Thymus (tissue), 11 donors: ENCODE measurements around the gene EGFL8. TPM values are rescaled to one million over a fixed set of nuclear protein-coding genes. Genes with fewer than 3 reads are reported as not detected.

Source experiments
- DNase-seq, 9 donors: peaks; one replicate each; pipeline ENCODE4 v3.0.0-alpha.2; 2013; ENCODE audit warnings: low spot score in 9 of 9, low read depth in 6 of 9, missing footprints in 1 of 9
- H3K27ac ChIP-seq, 2 donors: one replicate each; pipeline ENCODE4 v1.5.1; 2013; ENCODE audit warnings: control low read depth in 1 of 2, low read depth in 1 of 2, low read length in 1 of 2, mild to moderate bottlenecking in 1 of 2, moderate library complexity in 1 of 2
- H3K27me3 ChIP-seq, 2 donors: one replicate each; pipeline ENCODE4 v1.5.1; 2013; ENCODE audit warnings: low read length in 1 of 2; ENCODE audit not compliant: control insufficient read depth in 2 of 2, insufficient read depth in 1 of 2
- H3K36me3 ChIP-seq, 2 donors: one replicate each; pipeline ENCODE4 v1.5.1; 2013; ENCODE audit warnings: low read length in 1 of 2, mild to moderate bottlenecking in 1 of 2, moderate library complexity in 1 of 2; ENCODE audit not compliant: control insufficient read depth in 2 of 2, insufficient read depth in 2 of 2
- H3K4me1 ChIP-seq, 2 donors: one replicate each; pipeline ENCODE4 v1.5.1; 2013; ENCODE audit warnings: low read length in 2 of 2; ENCODE audit not compliant: control insufficient read depth in 2 of 2, insufficient read depth in 2 of 2
- H3K4me3 ChIP-seq, 2 donors: one replicate each; pipeline ENCODE4 v1.5.1; 2013; ENCODE audit warnings: low read length in 2 of 2, control low read depth in 1 of 2, mild to moderate bottlenecking in 1 of 2
- H3K9me3 ChIP-seq, 2 donors: one replicate each; pipeline ENCODE4 v1.5.1; 2013; ENCODE audit warnings: low read length in 1 of 2, mild to moderate bottlenecking in 1 of 2; ENCODE audit not compliant: control insufficient read depth in 2 of 2, insufficient read depth in 1 of 2
- WGBS: extraction: QIAGEN DNeasy Blood & Tissue Kit; methylation state at CpG from one replicate; pipeline ENCODE4 v1.1.7; 2013; 5-methylcytosine and 5-hydroxymethylcytosine counted together
- polyA plus RNA-seq: library from polyadenylated mRNA; stranded (reverse); fragments of 200-250 nt; gene quantifications from one replicate; pipeline ENCODE4 v1.2.3, GENCODE V29; 2013
- total RNA-seq: library from RNA; stranded (reverse); fragments of 120-200 nt; gene quantifications from one replicate; pipeline ENCODE4 v1.2.4, GENCODE V29; 2013
- donor health status: healthy.

The EGFL8 gene
- total and polyA plus RNA-seq, 2 donors, result 10.5 to 31.9 TPM

DNA sequence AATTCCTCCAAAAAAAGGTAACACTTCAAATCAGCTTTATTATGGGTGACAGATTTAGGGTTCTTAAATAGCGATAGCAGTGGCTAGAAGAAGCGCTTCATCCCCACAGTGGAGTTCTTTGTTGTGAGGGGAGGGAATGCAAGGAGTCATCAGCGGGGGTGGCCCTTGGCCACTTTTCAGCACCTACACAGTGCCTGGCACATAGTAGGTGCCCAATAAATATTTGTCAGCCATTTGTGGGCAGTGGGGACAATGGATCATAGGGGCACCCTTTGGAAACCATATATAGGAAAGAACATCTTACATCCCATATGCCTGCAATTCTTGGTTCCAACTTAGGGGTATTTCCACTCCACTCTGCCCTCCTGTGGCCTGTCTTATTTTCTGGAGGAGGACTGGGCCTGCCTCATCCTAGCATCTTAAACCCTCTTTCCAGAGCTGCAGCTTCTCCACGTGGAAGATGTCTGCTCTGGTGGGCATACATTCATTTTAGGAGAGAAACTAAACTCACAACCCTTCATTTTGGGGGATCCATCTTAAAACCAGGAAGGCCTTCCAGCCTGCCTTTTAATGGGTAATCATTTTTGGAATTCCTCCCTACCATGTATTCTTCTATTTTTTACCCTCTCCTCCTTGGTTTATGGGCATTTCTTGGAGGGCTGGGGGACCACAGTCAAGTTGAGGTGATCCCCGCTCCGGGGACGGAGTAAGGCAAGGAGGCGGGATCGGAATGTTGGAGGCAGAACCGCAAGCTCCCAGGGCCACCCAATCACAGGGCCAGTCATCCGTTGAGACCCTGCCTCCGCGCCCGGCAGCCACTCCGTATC, 30.6 kb downstream of the EGFL8 start:
- H3K36me3 ChIP-seq, result peaks cover 6 to 7% of the 10 kb centered on the region in 2 donors
- H3K4me1 ChIP-seq, result peaks cover 28 to 64% of the 10 kb centered on the region in 2 donors
- peak in 1 of 9 donors; percentile 76 for DNase-seq
- peak overlapping the region; percentile 85 to 92 for H3K4me3 ChIP-seq
- WGBS, result 18% methylated on average over 15 of the region's 15 CpGs
- no peaks in the 10 kb centered on the region for H3K27me3 ChIP-seq
- H3K27ac ChIP-seq, result peak overlapping the region; percentile 86 to 94
- H3K9me3 ChIP-seq, result peaks cover 0 to 5% of the 10 kb centered on the region in 2 donors

DNA sequence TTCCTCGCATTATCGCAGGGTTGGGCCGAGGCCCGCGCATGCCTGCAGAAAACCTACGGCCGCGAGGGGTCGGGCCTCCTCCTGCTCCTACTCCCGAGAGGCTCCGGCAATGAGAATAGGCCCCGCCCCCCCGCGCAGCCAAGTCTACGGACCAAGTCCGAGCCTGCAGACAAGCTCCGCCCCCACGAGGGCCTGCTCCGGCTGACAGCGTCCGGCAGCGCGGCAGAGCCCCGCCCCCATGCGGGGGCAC, 31.2 kb downstream of the EGFL8 start:
- peaks cover 28 to 60% of the 10 kb centered on the region in 2 donors for H3K4me1 ChIP-seq

DNA sequence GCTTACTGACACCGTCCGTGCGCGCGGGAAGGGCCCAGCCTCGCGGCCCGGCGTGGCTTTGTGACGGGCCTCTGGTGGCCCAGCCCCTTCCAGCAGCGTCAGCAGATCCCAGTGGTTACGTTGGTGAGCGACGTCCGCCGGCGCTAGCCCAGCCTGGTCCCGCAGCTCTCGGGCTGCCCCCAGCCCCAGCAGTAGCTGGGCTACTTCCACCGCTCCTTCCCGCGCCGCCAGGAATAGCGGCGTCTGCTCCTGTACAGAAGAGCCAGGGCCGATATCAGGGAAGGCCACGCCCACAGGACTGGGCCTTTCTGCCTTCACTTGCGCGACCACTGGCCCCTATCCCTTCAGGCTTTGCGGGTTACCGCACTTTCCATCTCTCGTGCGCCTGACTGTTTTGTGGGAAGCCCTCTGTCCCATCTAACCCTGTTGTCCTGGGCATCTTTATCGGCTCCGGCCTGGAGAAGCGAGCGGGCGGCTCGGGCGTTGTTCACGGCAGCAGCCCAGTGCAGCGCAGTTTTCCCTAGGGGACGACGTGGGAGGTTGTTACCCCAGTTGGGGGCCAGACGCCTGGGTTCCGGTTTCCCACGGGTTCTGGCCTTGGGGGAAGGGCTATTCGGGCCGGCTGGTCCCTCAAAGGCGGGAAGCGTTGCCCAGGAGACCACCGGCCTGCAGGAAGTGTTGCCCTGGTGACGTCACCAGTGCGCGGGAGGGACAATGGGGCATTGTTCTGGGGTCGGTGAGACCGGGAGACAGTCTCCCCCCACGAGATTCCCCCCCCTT, 31.7 kb downstream of the EGFL8 start:
- Histone ChIP-seq H3K9me3 (peaks cover 0 to 5% of the 10 kb centered on the region in 2 donors), H3K4me3 (peak overlapping the region; percentile 85 to 92), H3K27me3 (no peaks in the 10 kb centered on the region), H3K4me1 (peaks cover 27 to 55% of the 10 kb centered on the region in 2 donors), H3K36me3 (peaks cover 4 to 5% of the 10 kb centered on the region in 2 donors), H3K27ac (peak overlapping the region; percentile 94 to 95)
- DNase-seq, result peak in 3 of 9 donors; percentile 63 to 73 (median 69)
- under 1% methylated on average over 58 of the region's 58 CpGs for WGBS

More for the DNA sequence above, 31.2 kb downstream of the EGFL8 start:
- peaks cover 0 to 5% of the 10 kb centered on the region in 2 donors for H3K9me3 ChIP-seq
- DNase-seq, result peak; percentile 90 to 99 (median 97)
- H3K27me3 ChIP-seq, result no peaks in the 10 kb centered on the region
- peaks cover 6 to 7% of the 10 kb centered on the region in 2 donors for H3K36me3 ChIP-seq
- under 1% methylated on average over 25 of the region's 25 CpGs for WGBS
- peak overlapping the region; percentile 94 to 95 for H3K27ac ChIP-seq
- peak overlapping the region; percentile 85 to 92 for H3K4me3 ChIP-seq

DNA sequence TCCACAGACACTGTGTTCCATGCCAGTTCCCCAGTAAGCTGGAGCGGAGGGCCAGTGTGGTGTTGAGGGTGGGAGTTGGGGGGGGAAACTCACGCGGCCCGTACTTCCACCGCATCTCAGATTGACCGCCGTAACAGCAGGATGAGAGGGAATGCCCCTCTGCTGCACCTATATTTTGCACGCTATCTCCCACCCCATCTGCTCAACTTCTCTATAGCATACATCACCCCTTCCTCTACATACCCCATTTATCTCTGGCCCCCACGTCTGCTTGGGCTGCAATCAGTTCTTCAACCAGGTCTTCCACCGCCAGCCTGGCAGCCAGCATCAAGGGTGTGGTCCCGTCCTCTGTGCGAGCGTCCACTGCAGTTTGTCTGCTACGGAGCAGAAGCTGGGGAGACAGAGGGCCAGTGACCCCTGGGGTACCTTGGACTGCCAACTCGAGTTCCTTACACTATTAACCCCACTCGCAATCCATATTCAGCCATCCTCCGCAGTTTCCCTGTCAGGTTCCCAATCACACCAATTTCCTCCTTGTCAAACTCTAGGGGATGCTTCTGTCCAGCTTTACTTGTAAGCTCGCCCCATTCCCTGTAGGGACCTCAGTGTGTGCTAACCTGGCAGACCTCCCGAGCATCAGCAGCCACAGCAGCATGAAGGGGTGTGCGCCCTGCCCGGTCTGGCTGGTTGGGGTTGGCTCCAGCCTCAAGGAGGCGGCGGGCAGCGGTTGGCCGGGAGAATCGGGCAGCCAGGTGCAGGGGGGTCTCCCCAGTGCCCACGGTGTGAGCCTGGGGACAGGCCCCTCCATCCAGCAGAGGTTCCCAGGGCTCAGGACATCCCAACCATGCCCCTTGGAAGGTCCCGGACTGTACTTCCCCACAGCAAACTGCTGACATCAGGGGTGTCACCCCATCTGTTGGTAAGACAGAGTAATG, 32.6 kb downstream of the EGFL8 start:
- Histone ChIP-seq H3K4me3 (peak overlapping the region; percentile 85 to 92), H3K36me3 (no peaks in the 10 kb centered on the region), H3K27ac (peak overlapping the region; percentile 94 to 95), H3K27me3 (no peaks in the 10 kb centered on the region), H3K9me3 (peaks cover 0 to 5% of the 10 kb centered on the region in 2 donors), H3K4me1 (peaks cover 24 to 55% of the 10 kb centered on the region in 2 donors)
- WGBS, result 54% methylated on average over 28 of the region's 28 CpGs
- DNase-seq, result no peak

DNA sequence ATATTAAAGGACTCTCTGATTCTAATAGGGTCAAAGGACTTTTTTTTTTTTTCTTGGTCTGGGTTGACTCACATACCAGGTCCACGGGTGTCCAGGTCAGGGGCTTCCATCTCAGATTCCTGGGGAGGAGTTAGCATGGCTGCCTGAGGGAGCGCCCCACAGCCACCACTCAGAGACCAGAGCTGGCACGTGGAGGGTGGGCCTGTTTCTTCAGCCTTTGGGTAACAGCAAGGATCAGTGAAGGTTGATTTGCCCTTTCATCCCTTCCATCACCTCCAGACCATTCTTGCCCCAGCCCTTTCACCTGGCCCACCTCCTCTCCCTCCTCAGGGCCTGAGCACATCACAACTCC, 33.9 kb downstream of the EGFL8 start:
- no peak overlapping the region for H3K27ac ChIP-seq
- WGBS, result 96% methylated on average over 3 of the region's 3 CpGs

DNA sequence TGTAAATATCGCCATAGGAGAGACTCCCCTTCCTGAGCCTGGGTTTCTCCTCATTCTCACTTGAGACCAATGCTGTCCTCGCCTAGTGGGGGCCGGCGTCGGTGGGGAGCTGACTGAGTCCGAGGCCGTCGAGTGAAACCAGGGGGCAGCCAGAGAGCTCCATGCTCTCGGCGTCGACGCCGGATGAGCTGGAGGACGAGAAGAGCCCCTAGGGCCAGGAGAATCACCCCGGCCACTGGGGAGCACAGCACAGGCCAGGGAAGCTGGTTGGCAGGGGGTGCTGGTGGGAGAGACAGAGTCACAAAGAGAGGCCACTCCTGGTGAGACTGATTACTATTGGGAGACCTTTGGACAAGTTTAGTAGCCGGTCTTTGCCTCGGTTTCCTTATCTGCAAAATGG, 34.5 kb downstream of the EGFL8 start:
- Histone ChIP-seq H3K36me3 (no peaks in the 10 kb centered on the region), H3K9me3 (peaks cover 0 to 5% of the 10 kb centered on the region in 2 donors), H3K4me3 (no peak overlapping the region), H3K27me3 (no peaks in the 10 kb centered on the region), H3K27ac (no peak overlapping the region), H3K4me1 (peaks cover 17 to 50% of the 10 kb centered on the region in 2 donors)
- 91% methylated on average over 17 of the region's 17 CpGs for WGBS
- DNase-seq, result no peak

More for the DNA sequence above, 33.9 kb downstream of the EGFL8 start:
- H3K36me3 ChIP-seq, result no peaks in the 10 kb centered on the region
- DNase-seq, result no peak
- no peak overlapping the region for H3K4me3 ChIP-seq
- H3K4me1 ChIP-seq, result peaks cover 22 to 55% of the 10 kb centered on the region in 2 donors
- H3K9me3 ChIP-seq, result peaks cover 0 to 5% of the 10 kb centered on the region in 2 donors
- no peaks in the 10 kb centered on the region for H3K27me3 ChIP-seq

DNA sequence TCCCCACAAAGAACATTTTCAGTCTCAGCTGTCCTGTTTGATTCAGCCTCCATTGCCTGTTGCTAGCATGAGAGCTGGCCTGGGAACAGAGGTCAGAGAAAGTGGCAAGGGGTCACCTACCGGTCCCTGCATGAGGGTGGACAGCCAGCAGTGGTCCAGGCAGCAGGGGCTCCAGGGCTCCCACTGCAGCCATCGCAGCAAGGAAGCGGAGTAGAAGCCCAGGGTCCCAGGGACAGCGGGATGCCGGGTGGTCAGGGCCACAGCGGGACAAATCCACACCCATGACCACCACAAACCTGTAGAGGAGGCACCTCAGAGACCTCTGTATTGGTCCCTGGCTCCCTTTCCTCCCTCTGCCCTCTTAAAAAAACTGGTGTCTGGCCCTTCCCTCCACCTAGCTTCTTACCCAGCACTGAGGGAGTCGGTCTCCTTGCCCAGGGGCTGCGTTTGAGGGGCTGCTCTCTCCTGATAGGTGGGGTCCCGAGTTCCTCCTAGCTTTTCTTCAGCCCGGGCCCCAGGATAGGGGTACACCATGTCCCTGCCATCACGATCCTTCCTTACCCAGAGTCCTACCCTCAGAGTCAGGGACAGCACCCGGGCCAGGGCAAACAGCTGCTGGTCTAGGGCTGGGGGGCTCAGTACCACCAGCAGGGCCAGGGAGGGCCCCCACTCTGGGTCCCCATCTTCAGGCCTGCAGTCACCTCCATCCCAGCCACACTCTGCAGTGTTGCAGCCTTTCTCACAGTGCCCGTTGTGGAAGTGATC, 36.5 kb downstream of the EGFL8 start:
- WGBS, result 96% methylated on average over 13 of the region's 13 CpGs
- DNase-seq, result no peak

DNA sequence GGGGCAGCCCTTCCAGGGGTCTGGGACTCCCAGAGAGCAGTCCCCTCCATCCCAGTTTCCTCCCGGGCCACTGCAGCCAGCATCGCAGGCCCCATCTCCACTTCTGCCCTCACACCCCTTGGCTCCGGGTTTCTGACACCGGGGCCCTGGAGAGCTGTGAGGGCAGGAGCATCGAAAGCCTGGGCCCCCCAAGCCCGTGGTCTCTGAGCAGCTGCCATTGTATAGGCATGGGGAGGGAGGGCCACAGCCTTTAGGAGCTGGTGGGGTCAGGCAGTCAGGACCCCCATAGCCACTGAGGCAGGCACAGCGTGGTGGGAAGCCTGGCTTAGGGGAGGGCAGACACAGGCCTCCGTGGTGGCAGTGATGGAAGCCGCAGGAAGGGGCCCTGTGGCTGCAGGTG, 37.8 kb downstream of the EGFL8 start:
- H3K4me1 ChIP-seq, result peaks cover 0 to 22% of the 10 kb centered on the region in 2 donors
- no peaks in the 10 kb centered on the region for H3K27me3 ChIP-seq
- WGBS, result 82% methylated on average over 9 of the region's 9 CpGs
- peak in 1 of 9 donors; percentile 39 for DNase-seq
- no peaks in the 10 kb centered on the region for H3K9me3 ChIP-seq
- peak overlapping the region in 1 of 2 donors; percentile 18 for H3K27ac ChIP-seq
- no peaks in the 10 kb centered on the region for H3K36me3 ChIP-seq
- H3K4me3 ChIP-seq, result no peak overlapping the region

More for the DNA sequence above, 36.5 kb downstream of the EGFL8 start:
- Histone ChIP-seq H3K4me1 (peaks cover 6 to 35% of the 10 kb centered on the region in 2 donors), H3K27me3 (no peaks in the 10 kb centered on the region), H3K36me3 (no peaks in the 10 kb centered on the region), H3K27ac (no peak overlapping the region), H3K9me3 (peaks cover 0 to 5% of the 10 kb centered on the region in 2 donors), H3K4me3 (no peak overlapping the region)
